Activated effector memory CD4-positive, alpha-beta T cell treated with anti-CD3 and anti-CD28 coated beads, Interleukin-2, amount 50 U/mL, for 16 hours (primary cell): ENCODE results near the gene RLIM.

Source experiments
- DNase-seq: peaks from one replicate; pipeline ENCODE4 v3.0.0-alpha.2; 2020

The RLIM gene

DNA sequence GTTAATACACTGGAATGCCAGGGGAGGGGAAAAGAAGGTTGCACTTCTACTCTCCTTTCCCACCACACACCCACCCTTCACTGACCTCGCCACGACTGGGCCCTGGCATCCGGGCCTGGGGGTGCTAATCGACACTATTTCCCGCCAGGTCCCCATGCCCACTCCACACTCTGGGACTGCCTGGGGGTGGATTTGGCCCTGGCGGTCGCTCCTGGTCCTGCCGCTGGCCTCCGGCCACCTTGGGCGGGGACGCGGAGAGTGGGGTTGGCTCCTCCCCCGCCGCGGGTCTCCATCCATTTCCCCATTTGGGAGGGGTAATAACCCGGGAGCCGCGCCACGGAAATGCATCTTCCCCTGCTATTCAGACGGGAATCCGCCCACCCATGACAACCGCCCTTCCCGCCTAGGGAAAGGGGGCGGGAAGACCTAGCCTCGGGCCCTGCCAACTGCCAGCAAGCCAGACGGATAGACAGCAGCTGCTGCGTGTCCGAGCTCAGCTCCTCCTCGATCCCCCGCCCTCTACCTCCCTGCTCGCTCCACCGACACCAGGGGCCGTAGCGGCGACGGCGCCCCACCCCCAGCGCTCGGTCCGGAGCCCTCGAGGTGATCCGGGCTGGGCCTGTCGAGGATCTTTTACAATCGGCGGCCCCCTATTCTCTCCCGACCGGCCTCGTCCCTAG is 78.1 kb downstream of the RLIM start:
- DNase-seq = peak; percentile 69

DNA sequence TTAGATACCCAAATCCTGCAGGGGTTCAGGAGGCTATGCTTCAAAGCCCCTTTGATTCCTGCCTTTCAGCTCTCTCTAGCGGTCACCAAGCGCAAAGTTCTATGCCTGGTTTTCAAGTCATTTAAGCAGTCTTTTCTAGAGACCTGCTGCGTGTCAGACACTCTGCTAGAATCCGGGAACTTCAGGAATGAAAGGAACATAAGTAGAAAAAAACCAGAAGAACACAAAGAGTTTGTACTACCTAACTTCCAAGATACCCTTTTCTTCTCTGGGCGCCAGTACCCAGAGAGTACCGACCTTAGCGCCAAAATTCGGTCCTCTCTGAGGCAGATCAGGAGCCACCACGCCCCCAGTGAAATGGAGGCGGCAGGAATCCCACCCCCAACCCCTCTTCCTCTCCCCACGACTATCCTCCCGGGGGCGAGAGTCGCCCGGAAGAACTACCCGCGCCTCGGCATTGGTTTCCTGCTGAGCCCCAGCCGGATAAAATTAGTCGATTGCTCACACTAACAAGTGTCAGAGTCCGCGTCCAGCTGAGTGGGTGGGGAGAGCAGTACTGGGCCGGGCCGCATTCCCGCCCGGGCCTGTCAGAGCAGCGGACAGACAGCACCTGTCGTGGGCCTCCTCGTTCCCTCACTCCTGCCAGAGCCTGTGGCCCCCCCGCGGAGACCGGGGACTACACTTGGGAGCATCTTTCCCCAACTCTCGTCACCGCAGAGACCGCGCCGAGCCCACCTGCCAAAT is 78.8 kb downstream of the RLIM start:
- peak; percentile 69 for DNase-seq
